Measurements from ENCODE around the gene PDX1. TPM values are rescaled to one million over a fixed set of nuclear protein-coding genes. Genes with fewer than 3 reads are reported as not detected.

The PDX1 gene
- total RNA-seq, 1 experiment from 2014 or later, result 3.4 TPM

DNA sequence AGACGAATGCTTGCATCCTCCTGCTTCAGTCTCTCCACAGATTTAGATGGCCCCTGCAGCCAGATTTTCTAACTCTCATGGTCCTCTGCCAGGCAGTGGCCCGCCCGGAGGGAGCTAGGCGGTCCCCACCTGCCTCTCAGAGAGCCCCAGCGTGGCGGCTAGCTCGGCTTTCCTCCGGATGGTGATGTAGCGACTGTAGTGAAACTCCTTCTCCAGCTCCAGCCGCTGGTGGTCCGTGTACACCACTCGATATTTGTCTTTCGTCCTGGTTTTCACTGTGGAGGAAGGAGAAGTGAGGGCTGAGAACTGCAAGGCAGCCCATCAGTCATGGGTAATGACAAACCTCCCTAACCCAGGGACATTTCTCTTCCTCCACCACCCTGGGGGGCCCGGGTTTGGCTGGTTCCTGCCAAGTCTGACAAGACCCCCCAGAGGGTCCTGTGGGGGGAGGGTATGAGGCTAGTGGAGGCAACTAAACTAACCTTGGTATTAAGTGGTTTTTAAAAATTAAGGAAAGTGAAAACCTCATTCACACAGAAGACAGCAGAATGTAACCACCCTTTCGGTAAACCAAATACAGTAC lies 45.0 kb downstream of the PDX1 start:
- no peaks in the 10 kb centered on the region; the same call in 1 of the 2 replicates for H3K36me3 ChIP-seq (ENCODE audit: control insufficient read depth, insufficient read depth, low read length)
- CTCF ChIA-PET, result interaction anchor here (0.6 kb wide), 1 partner anchor 52 kb away, joined by 3 read pairs; no protein-coding TSS in a partner anchor
- POLR2A ChIA-PET, result no interaction called here
- intact Hi-C loops (cut with micrococcal nuclease; ENCODE audit: unreplicated experiment), result no loop called here
- H3K9me3 ChIP-seq (ENCODE audit: control insufficient read depth, insufficient read depth, low read depth, low read length), result no peaks in the 10 kb centered on the region
- H3K27ac ChIP-seq (ENCODE audit: low read length), result no peak overlapping the region
- ATAC-seq (no peak), DNase-seq (ENCODE audit: low read depth, low spot score) (no peak)
- no TSS peak for BruUV-seq (replicated peaks)
- H3K27me3 ChIP-seq (ENCODE audit: control insufficient read depth, insufficient read depth, low read length), result no peaks in the 10 kb centered on the region
- no peak for TF ChIP-seq TCF7L2 (IDR thresholded peaks at IDR 0.05; ENCODE audit: low read depth, low read length)
- TF ChIP-seq, protein P1, sequence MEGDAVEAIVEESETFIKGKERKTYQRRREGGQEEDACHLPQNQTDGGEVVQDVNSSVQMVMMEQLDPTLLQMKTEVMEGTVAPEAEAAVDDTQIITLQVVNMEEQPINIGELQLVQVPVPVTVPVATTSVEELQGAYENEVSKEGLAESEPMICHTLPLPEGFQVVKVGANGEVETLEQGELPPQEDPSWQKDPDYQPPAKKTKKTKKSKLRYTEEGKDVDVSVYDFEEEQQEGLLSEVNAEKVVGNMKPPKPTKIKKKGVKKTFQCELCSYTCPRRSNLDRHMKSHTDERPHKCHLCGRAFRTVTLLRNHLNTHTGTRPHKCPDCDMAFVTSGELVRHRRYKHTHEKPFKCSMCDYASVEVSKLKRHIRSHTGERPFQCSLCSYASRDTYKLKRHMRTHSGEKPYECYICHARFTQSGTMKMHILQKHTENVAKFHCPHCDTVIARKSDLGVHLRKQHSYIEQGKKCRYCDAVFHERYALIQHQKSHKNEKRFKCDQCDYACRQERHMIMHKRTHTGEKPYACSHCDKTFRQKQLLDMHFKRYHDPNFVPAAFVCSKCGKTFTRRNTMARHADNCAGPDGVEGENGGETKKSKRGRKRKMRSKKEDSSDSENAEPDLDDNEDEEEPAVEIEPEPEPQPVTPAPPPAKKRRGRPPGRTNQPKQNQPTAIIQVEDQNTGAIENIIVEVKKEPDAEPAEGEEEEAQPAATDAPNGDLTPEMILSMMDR (IDR thresholded peaks at IDR 0.05), result no peak
- TF ChIP-seq SIN3A (IDR thresholded peaks at IDR 0.05; ENCODE audit: borderline replicate concordance, insufficient read depth, low read depth, low read length), result no peak
- no peak for TF ChIP-seq POLR2AphosphoS5 (IDR thresholded peaks at IDR 0.05; ENCODE audit: low read depth, low read length)
- TF ChIP-seq, protein P2, sequence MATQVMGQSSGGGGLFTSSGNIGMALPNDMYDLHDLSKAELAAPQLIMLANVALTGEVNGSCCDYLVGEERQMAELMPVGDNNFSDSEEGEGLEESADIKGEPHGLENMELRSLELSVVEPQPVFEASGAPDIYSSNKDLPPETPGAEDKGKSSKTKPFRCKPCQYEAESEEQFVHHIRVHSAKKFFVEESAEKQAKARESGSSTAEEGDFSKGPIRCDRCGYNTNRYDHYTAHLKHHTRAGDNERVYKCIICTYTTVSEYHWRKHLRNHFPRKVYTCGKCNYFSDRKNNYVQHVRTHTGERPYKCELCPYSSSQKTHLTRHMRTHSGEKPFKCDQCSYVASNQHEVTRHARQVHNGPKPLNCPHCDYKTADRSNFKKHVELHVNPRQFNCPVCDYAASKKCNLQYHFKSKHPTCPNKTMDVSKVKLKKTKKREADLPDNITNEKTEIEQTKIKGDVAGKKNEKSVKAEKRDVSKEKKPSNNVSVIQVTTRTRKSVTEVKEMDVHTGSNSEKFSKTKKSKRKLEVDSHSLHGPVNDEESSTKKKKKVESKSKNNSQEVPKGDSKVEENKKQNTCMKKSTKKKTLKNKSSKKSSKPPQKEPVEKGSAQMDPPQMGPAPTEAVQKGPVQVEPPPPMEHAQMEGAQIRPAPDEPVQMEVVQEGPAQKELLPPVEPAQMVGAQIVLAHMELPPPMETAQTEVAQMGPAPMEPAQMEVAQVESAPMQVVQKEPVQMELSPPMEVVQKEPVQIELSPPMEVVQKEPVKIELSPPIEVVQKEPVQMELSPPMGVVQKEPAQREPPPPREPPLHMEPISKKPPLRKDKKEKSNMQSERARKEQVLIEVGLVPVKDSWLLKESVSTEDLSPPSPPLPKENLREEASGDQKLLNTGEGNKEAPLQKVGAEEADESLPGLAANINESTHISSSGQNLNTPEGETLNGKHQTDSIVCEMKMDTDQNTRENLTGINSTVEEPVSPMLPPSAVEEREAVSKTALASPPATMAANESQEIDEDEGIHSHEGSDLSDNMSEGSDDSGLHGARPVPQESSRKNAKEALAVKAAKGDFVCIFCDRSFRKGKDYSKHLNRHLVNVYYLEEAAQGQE (IDR thresholded peaks at IDR 0.05; ENCODE audit: insufficient read depth in 1 of 2, low read depth in 2 of 2, low read length in 1 of 2), result no peak
- no peak overlapping the region for H3K4me3 ChIP-seq (ENCODE audit: low read depth in 2 of 2, low read length in 2 of 2)
- H3K4me1 ChIP-seq (ENCODE audit: control insufficient read depth, insufficient read depth, low read length), result peaks cover 26% of the 10 kb centered on the region
- in situ Hi-C loops (cut with HindIII; ENCODE audit: low pct_unique_long_range_greater_than_20kb, low sequenced_read_pairs), result loop anchor here (25.0 kb wide), 1 partner anchor 128 kb away; no protein-coding TSS in a partner anchor

- intact Hi-C loops (cut with micrococcal nuclease; ENCODE audit: unreplicated experiment) (no loop called here), in situ Hi-C loops (cut with HindIII; ENCODE audit: low pct_unique_long_range_greater_than_20kb, low sequenced_read_pairs) (loop anchor here (25.0 kb wide), 1 partner anchor 128 kb away; no protein-coding TSS in a partner anchor)
- Histone ChIP-seq H3K9me3 (ENCODE audit: control insufficient read depth, insufficient read depth, low read depth, low read length) (no peaks in the 10 kb centered on the region), H3K36me3 (ENCODE audit: control insufficient read depth, insufficient read depth, low read length) (no peaks in the 10 kb centered on the region; the same call in 1 of the 2 replicates), H3K4me3 (ENCODE audit: low read depth in 2 of 2, low read length in 2 of 2) (no peak overlapping the region; a peak in 1 of 4 replicates), H3K4me1 (ENCODE audit: control insufficient read depth, insufficient read depth, low read length) (peaks cover 26% of the 10 kb centered on the region), H3K27ac (ENCODE audit: low read length) (no peak overlapping the region), H3K27me3 (ENCODE audit: control insufficient read depth, insufficient read depth, low read length) (no peaks in the 10 kb centered on the region)
- no TSS peak for BruUV-seq (replicated peaks)
- DNase-seq (ENCODE audit: low read depth, low spot score) (no peak), ATAC-seq (no peak)
- CTCF ChIA-PET, result no interaction called here
- POLR2A ChIA-PET, result no interaction called here
- TF ChIP-seq POLR2AphosphoS5 (IDR thresholded peaks at IDR 0.05; ENCODE audit: low read depth, low read length) (no peak), SIN3A (IDR thresholded peaks at IDR 0.05; ENCODE audit: borderline replicate concordance, insufficient read depth, low read depth, low read length) (no peak), TCF7L2 (IDR thresholded peaks at IDR 0.05; ENCODE audit: low read depth, low read length) (no peak)
- TF ChIP-seq, protein P1 (IDR thresholded peaks at IDR 0.05), result no peak
- TF ChIP-seq, protein P2 (IDR thresholded peaks at IDR 0.05; ENCODE audit: insufficient read depth in 1 of 2, low read depth in 2 of 2, low read length in 1 of 2), result no peak
These were observed 45.5 kb downstream of the PDX1 start for GRCh38 chr13:27965343-27965739.
